Mucosa of rectum (tissue), 2 donors: ENCODE measurements around the gene ETS2.
"Not testable (repeated sequence)": the region's sequence is repeated elsewhere in the genome, so short reads cannot be mapped to it uniquely, and the experiment has no call there.

Experiments used
- H3K27ac ChIP-seq, 2 donors: one replicate each; pipeline ENCODE4 v1.7.0; 2013; ENCODE audit warnings: inconsistent platforms in 2 of 2, low read depth in 2 of 2, low read length in 2 of 2
- H3K27me3 ChIP-seq, 2 donors: one replicate each; pipeline ENCODE4 v1.7.0; 2013; ENCODE audit warnings: low read length in 2 of 2; ENCODE audit not compliant: control insufficient read depth in 2 of 2, insufficient read depth in 2 of 2
- H3K36me3 ChIP-seq, 2 donors: one replicate each; pipeline ENCODE4 v1.7.0; 2013; ENCODE audit warnings: low read length in 2 of 2; ENCODE audit not compliant: control insufficient read depth in 2 of 2, insufficient read depth in 2 of 2
- H3K4me1 ChIP-seq, 2 donors: one replicate each; pipeline ENCODE4 v1.7.0; 2013; ENCODE audit warnings: low read length in 2 of 2, mild to moderate bottlenecking in 1 of 2; ENCODE audit not compliant: control insufficient read depth in 2 of 2, insufficient read depth in 2 of 2
- H3K4me3 ChIP-seq, 2 donors: one replicate each; pipeline ENCODE4 v1.7.0; 2013; ENCODE audit warnings: low read length in 2 of 2
- H3K9ac ChIP-seq, 2 donors: one replicate each; pipeline ENCODE4 v1.7.0; 2013; ENCODE audit warnings: low read length in 2 of 2, low read depth in 1 of 2, mild to moderate bottlenecking in 1 of 2
- H3K9me3 ChIP-seq, 2 donors: one replicate each; pipeline ENCODE4 v1.7.0; 2013; ENCODE audit warnings: low read length in 2 of 2; ENCODE audit not compliant: control insufficient read depth in 2 of 2
- donor health status: healthy.
- donor health status: Normal muscosa, but diverticular disease.

Gene ETS2

DNA sequence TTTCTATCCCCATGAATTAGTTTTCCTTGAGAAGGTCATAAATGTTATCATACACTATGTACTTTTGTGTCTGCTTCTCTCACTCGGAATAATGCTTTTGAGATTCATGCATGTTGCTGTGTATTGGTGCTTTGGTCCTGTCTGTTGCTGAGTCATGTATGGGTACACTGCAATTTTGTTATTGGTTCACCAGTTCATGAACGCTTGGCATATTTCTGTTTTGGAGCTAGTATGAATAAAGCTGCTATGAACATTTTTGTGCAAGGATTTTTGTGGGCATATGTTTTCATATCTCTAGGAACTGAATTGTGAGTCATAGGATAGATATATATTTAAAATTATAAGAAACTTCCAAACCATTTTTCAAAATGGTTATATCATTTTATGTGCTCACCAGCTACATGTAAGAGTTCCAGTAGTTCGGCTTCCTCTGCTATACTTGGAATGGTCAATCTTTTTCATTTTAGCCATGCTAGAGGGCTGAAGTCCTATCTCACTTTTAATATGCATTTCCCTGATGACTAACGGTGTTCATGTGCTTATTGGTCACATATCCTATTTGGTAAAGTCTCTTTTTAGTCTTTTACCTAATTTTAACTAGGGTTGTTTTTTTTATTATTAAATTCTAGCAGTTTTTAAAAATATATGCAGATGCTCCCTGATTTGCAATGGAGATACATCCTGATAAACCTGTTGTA is 38.2 kb downstream of the ETS2 start:
- Histone ChIP-seq H3K27ac (no peak overlapping the region), H3K36me3 (no peaks in the 10 kb centered on the region), H3K4me1 (no peaks in the 10 kb centered on the region), H3K27me3 (no peaks in the 10 kb centered on the region), H3K9me3 (no peaks in the 10 kb centered on the region), H3K9ac (no peak overlapping the region), H3K4me3 (no peak overlapping the region)

DNA sequence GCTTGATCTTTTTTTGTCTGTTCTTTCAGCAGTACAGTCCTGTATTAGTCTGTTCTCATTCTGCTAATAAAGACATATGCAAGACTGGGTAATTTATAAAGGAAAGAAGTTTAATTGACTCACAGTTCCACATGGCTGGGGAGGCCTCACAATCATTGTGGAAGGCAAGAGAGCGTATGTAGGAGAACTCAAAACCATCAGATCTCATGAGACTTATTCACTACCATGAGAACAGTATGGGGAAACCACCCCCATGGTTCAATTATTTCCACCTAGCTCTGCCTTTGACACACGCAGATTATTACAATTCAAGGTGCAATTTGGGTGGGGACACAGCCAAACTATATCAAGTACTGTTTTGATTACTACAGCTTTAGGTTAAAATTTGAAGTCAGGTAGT is 39.6 kb downstream of the ETS2 start:
- H3K9ac ChIP-seq, H3K27me3 ChIP-seq, H3K4me1 ChIP-seq, H3K36me3 ChIP-seq, H3K4me3 ChIP-seq, H3K9me3 ChIP-seq, H3K27ac ChIP-seq: not testable (repeated sequence)

DNA sequence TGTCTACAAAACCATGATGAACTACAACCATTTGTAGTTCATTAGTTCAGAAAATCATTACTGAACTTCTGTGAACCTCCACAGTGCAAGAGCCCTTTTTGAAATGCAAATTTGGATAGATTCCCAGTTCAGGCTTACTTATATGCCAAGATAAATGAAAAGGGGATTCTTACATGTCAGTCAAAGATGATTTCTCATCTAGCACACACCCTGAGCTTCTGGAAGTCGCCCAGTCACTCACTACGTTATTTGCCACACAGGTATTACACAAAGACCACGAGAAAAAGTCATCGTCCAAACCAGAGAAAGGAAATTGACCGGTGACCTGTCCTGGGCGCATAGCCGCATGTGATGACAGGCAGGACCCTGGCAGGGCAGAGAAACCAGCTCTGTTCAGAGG is 41.8 kb downstream of the ETS2 start:
- Histone ChIP-seq H3K9ac (no peak overlapping the region), H3K27me3 (no peaks in the 10 kb centered on the region), H3K4me1 (no peaks in the 10 kb centered on the region), H3K36me3 (no peaks in the 10 kb centered on the region), H3K9me3 (no peaks in the 10 kb centered on the region), H3K4me3 (no peak overlapping the region), H3K27ac (no peak overlapping the region)

DNA sequence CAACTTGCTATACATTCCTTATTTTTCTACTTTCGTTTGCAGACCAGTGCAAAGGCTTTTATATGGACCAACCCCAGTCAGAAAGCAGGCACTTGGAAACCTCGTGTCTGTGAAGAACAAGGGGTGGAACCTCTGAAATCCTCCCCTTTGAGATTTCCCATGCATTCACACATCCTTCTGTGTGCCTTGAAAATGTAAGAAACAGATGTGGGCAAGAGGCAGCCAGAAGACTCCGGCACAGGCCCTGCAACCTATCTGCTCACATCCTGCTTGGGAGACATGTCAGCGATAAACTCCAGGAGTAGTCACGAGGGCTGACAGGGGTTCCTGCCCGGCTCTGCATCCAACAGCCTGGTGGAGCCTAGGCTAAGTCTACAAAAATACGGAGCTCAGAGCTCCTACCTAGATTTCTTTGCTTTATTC is 42.5 kb downstream of the ETS2 start:
- Histone ChIP-seq H3K9me3 (no peaks in the 10 kb centered on the region), H3K4me3 (no peak overlapping the region), H3K4me1 (no peaks in the 10 kb centered on the region), H3K27me3 (no peaks in the 10 kb centered on the region), H3K27ac (no peak overlapping the region), H3K36me3 (no peaks in the 10 kb centered on the region), H3K9ac (no peak overlapping the region)

DNA sequence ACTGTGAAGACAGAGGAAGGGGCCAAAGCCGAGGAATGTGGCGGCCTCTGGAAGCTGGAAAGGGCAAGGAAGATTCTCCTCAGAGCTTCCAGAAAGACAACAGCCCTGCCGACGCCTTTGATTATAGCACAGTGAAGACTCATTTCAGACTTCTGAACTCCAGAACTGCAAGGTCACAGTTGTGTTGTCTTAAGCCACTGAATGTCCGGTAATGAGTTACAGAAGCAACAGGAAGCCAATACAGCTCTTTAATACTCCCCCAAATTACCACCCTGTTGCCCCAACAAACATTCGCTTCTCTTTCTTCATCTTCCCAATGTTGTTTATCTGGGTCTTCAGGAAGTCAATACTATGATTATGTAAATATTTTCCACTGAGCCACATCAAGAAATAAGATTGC is 44.0 kb downstream of the ETS2 start:
- Histone ChIP-seq H3K36me3 (no peaks in the 10 kb centered on the region), H3K4me1 (no peaks in the 10 kb centered on the region), H3K9ac (no peak overlapping the region), H3K9me3 (no peaks in the 10 kb centered on the region), H3K4me3 (no peak overlapping the region), H3K27ac (no peak overlapping the region), H3K27me3 (no peaks in the 10 kb centered on the region)

DNA sequence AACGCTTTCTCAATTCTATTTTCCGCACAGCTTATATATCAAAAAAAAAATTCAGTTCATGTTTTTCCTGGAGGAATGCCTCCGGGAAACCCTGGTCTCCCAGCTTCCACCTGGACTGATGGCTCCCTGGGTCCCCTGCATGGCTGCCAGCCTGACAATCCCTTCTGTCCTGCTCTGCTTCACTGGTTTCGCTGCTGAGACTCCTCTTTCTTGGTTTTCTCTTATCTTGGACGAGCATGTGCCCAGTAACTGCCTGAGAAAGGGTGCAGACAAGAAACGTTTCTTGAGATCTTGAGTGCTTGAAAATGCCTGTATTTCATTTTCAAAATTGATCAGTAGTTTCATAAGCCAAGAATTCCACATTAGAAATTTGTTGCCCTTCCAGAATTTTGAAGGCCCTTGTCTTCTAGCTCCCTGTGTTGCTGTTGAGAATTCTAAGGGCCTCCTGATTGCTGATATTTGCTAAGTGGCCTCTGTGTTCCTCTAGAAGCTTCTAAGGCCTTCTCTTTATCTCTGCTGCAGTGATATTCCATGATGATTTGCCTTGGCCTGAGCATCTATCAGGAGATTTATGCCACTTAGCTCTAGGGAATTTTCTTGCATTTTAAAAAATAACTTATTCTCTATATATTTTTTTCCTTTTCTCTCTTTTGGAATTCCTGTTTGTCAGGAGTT is 44.7 kb downstream of the ETS2 start:
- Histone ChIP-seq H3K36me3 (no peaks in the 10 kb centered on the region), H3K9me3 (no peaks in the 10 kb centered on the region), H3K4me1 (no peaks in the 10 kb centered on the region), H3K27ac (no peak overlapping the region), H3K9ac (no peak overlapping the region), H3K27me3 (no peaks in the 10 kb centered on the region), H3K4me3 (no peak overlapping the region)

DNA sequence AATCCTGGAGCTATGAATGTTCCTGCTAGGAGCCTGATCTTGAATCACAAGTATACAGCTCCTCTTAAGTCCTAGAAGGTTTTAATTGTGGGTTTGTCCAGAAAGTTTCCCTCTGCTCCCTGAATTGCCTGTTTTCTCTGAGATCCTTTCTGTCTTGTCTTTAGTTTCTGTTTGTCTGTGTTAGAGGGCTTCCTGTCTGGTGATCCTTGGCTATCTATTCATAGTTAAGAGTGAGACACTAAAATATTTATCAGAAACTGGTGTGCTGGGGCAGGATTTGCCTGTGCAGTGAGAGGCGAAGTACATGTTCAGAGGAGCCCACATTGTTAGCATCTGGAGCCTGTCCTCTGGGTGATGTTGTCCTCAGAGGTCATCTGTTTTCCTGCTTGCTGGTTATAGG is 45.4 kb downstream of the ETS2 start:
- no peak overlapping the region for H3K27ac ChIP-seq

DNA sequence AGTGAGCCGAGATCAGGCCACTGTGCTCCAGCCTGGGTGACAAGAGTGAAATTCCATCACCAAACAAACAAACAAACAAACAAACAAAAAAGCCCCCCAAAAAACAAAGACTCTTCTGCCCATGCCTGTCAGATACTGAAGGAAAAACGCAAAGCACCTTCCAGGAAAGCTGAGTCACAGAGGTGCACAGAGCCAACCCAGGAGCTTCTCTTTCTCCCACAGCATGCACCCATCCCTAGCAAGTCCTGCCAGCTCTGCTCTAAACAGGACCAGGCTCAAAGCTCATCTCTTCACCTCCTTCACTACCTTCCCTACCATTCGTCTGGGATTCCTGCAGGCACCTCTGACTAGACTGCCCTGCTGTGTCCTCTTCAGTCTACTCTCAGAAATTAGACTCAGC is 46.5 kb downstream of the ETS2 start:
- no peak overlapping the region for H3K4me3 ChIP-seq
- no peaks in the 10 kb centered on the region for H3K27me3 ChIP-seq
- H3K27ac ChIP-seq: no peak overlapping the region
- H3K36me3 ChIP-seq: no peaks in the 10 kb centered on the region
- peaks cover 2 to 3% of the 10 kb centered on the region in 2 donors for H3K4me1 ChIP-seq
- H3K9ac ChIP-seq: no peak overlapping the region
- H3K9me3 ChIP-seq: no peaks in the 10 kb centered on the region

More for the DNA sequence above, 45.4 kb downstream of the ETS2 start:
- no peak overlapping the region for H3K4me3 ChIP-seq
- H3K9ac ChIP-seq: no peak overlapping the region
- H3K4me1 ChIP-seq: no peaks in the 10 kb centered on the region
- H3K27me3 ChIP-seq: no peaks in the 10 kb centered on the region
- no peaks in the 10 kb centered on the region for H3K36me3 ChIP-seq
- no peaks in the 10 kb centered on the region for H3K9me3 ChIP-seq

DNA sequence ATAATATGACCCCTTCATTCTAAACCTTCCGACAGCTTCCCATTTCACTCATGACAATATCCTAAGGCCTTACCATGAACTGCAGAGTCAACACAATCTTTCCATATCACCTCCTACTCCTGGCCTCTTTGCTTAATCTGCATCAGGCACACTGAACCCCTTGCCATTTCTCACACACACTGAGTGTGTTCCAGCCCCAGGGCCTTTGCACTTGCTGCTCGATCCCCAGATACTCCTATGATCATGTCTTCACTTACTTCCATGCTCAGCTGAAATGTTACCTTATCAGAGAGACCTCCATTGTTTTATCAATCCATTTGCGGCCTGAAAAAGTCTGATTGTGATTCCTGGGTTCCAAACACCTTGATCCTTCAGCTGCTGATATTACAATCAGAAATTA is 47.0 kb downstream of the ETS2 start:
- Histone ChIP-seq H3K36me3 (no peaks in the 10 kb centered on the region), H3K27me3 (no peaks in the 10 kb centered on the region), H3K4me1 (peaks cover 3 to 6% of the 10 kb centered on the region in 2 donors), H3K9ac (no peak overlapping the region), H3K9me3 (no peaks in the 10 kb centered on the region), H3K4me3 (no peak overlapping the region), H3K27ac (no peak overlapping the region)

DNA sequence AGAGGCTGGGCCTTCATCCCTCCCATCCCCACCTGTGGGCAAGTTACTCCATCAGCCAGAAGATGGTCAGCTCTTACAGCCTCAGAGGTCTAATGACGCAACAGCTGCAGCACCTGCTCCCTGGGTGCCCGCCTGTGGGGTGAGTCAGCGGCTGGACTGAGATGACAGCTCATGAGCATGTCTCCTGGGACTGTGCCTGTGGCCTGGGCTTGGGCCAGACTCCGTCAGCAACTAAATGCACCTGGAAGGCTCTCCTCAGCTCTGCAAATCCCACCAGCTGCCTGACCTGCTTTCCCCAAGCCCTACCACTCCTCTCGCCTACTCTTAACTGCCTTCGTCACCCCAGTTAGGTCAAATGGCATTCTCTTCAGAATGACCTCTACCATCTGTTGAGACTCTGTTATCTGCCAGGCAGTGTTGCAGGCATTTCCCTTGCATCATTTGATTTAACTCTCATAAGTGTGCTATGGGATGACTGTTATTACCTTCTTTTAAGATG is 47.7 kb downstream of the ETS2 start:
- H3K27ac ChIP-seq: no peak overlapping the region

More for the DNA sequence above, 47.7 kb downstream of the ETS2 start:
- H3K9me3 ChIP-seq: no peaks in the 10 kb centered on the region
- no peaks in the 10 kb centered on the region for H3K27me3 ChIP-seq
- H3K4me3 ChIP-seq: no peak overlapping the region
- H3K9ac ChIP-seq: no peak overlapping the region
- no peaks in the 10 kb centered on the region for H3K36me3 ChIP-seq
- peaks cover 3 to 7% of the 10 kb centered on the region in 2 donors for H3K4me1 ChIP-seq
